ENCODE measurements around the gene AP1M1. TPM values are rescaled to one million over a fixed set of nuclear protein-coding genes. Genes with fewer than 3 reads are reported as not detected.

AP1M1 gene
- total and polyA plus RNA-seq, 9 donors, result 28.4 to 81.7 (median 51.6) TPM

DNA sequence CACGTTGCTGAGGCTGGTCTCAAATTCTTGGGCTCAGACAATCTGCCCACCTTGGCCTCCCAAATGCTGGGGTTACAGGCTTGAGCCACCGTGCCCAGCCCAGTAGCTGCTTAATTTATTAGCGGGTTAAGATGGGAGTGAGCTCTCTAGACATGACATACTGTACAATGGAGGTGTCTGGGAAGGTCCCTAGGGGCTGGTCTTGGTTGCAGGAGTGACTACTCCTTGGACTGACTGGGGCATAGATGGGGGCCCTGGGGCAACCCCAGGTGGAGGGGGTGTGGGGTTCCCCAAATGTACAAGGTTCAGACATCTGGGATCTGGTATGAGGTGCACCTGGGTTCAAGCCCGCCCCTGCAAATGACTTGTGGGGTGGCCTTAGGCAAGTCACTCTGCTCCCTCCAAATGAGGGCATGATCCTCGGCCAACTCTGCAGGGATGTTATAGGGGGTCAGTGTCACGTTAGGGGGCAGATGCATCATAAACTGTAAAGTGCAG, 37.2 kb upstream of the AP1M1 start:
- WGBS, 3 donors, result 65 to 68% (median 66%) methylated on average over 6 of the region's 6 CpGs
- Histone ChIP-seq H3K36me3 (no peaks in the 10 kb centered on the region), H3K27me3 (no peaks in the 10 kb centered on the region), H3K4me3 (no peak overlapping the region), H3K4me1 (ENCODE audit: insufficient read depth) (no peaks in the 10 kb centered on the region), H3K27ac (no peak overlapping the region), H3K9me3 (no peaks in the 10 kb centered on the region)
- intact Hi-C loops (cut with DNase I), result no loop called here
- no peak for DNase-seq
- no peak for TF ChIP-seq EP300 (IDR thresholded peaks at IDR 0.05)

DNA sequence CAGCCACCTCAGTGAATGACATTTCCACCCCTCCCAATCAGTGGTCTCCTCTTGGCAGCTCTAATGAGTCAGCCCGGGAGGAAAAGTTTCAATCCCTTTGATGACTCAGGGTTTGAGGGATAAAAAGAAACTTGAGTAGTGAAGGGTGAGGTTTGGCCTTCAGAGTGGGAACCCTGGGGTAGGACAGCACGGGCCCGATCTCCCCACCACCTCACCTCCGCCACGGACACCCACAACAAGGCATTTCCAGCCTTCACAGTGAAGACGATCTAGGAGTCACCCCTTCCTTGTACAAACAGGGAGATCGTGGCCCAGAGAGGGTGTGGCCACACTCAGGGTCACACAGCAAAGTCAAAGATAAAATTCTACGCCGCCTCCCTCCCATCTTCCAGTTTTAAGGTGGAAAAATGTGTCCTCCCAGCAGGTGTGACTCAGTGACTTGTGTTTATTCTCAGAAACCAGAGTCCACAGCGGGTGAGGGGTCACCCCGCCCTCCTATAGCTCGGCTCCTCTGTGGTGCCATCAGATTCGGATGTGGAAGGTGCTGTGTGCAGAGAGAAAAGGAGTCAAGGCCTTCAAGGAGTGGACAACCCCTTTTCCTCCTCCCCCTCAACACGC, 36.7 kb upstream of the AP1M1 start:
- Histone ChIP-seq H3K9me3 (no peaks in the 10 kb centered on the region), H3K4me3 (no peak overlapping the region), H3K4me1 (ENCODE audit: insufficient read depth) (no peaks in the 10 kb centered on the region), H3K36me3 (no peaks in the 10 kb centered on the region), H3K27me3 (no peaks in the 10 kb centered on the region), H3K27ac (no peak overlapping the region)
- intact Hi-C loops (cut with DNase I), result no loop called here
- 55 to 62% (median 61%) methylated on average over 14 of the region's 14 CpGs for WGBS, 3 donors
- TF ChIP-seq EP300 (IDR thresholded peaks at IDR 0.05) (no peak), POLR2A (IDR thresholded peaks at IDR 0.05) (no peak)
- TF ChIP-seq, protein P1, sequence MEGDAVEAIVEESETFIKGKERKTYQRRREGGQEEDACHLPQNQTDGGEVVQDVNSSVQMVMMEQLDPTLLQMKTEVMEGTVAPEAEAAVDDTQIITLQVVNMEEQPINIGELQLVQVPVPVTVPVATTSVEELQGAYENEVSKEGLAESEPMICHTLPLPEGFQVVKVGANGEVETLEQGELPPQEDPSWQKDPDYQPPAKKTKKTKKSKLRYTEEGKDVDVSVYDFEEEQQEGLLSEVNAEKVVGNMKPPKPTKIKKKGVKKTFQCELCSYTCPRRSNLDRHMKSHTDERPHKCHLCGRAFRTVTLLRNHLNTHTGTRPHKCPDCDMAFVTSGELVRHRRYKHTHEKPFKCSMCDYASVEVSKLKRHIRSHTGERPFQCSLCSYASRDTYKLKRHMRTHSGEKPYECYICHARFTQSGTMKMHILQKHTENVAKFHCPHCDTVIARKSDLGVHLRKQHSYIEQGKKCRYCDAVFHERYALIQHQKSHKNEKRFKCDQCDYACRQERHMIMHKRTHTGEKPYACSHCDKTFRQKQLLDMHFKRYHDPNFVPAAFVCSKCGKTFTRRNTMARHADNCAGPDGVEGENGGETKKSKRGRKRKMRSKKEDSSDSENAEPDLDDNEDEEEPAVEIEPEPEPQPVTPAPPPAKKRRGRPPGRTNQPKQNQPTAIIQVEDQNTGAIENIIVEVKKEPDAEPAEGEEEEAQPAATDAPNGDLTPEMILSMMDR (IDR thresholded peaks at IDR 0.05), result no peak
- no peak for DNase-seq

DNA sequence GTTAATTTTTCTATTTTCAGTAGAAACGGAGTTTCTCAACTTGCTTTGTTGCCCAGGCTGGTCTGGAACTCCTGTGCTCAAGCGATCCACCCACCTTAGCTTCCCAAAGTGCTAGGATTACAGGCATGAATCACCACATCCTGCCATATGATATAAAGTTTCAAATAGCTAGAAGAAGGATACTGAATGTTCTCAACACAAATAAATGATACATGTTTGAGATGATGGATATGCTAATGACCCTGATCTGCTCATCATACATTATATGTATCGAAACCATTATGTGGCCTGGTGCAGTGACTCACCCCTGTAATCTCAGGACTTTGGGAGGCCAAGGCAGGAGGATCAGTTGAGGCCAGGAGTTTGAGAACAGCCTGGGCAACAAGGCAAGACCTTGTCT, 35.9 kb upstream of the AP1M1 start:
- DNase-seq, result no peak
- intact Hi-C loops (cut with DNase I), result no loop called here
- Histone ChIP-seq H3K36me3 (no peaks in the 10 kb centered on the region), H3K9me3 (no peaks in the 10 kb centered on the region), H3K27me3 (no peaks in the 10 kb centered on the region), H3K4me1 (ENCODE audit: insufficient read depth) (no peaks in the 10 kb centered on the region), H3K4me3 (no peak overlapping the region), H3K27ac (no peak overlapping the region)
- WGBS, 3 donors, result 74 to 91% (median 78%) methylated on average over 3 of the region's 3 CpGs
- TF ChIP-seq EP300 (IDR thresholded peaks at IDR 0.05) (no peak), POLR2A (IDR thresholded peaks at IDR 0.05) (no peak)
- TF ChIP-seq, protein P1 (IDR thresholded peaks at IDR 0.05), result no peak

DNA sequence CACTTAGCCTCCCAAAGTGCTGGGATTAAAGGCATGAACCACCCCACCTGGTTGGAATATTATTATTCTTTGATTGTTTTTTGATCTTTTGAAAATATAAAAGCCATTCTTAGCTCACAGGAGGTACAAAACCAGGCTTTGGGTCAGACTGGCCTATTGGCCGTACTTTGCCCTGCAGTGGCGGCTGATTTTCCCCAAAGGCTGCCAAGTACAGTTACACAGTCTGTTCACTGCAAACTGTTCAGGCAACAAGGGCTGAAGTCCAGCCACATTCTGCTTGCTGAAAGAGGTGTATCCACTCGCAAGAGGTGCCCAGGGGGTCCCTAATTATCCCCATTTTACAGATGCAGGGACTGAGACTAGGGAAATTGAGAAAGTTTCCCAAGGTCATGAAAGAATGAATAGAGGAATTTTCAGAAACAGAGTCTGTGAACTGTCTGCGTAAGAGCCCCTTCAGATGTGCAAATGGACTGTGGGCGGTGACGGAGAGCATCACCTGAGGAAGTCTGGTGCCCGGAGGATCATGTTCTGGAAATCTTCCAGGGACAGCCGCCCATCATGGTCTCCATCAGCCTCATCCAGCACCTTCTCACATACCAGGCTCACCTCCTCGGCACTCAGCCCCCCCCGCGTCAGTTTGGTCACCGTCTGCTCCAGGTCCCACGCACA, 33.4 kb upstream of the AP1M1 start:
- Histone ChIP-seq H3K36me3 (no peaks in the 10 kb centered on the region), H3K9me3 (no peaks in the 10 kb centered on the region), H3K27ac (no peak overlapping the region), H3K27me3 (no peaks in the 10 kb centered on the region), H3K4me1 (ENCODE audit: insufficient read depth) (no peaks in the 10 kb centered on the region), H3K4me3 (no peak overlapping the region)
- TF ChIP-seq, protein P1 (IDR thresholded peaks at IDR 0.05), result no peak
- TF ChIP-seq EP300 (IDR thresholded peaks at IDR 0.05), result no peak
- TF ChIP-seq POLR2A (IDR thresholded peaks at IDR 0.05), result no peak
- DNase-seq, result no peak
- intact Hi-C loops (cut with DNase I), result no loop called here
- WGBS, 3 donors, result 78 to 85% (median 83%) methylated on average over 13 of the region's 13 CpGs

DNA sequence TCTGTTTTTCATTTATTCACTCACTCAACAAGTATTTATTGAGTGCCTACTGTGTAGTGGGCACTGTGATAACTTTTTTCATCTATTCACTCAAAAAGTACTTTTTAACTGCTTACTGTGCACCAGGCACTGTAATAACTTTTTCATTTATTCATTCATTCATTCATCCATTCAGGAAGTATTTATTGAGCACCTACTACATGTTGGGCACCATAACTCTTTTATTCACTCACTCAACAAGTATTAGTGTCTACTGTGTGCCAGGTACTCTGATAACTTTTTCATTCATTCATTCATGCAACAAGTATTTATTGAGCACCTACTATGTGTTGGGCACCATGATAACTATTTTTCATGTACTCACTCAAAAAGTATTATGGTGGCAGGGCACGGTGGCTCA, 31.3 kb upstream of the AP1M1 start:
- WGBS, 3 donors, result 86 to 100% (median 97%) methylated on average over 1 of the region's 1 CpG
- H3K4me1 ChIP-seq (ENCODE audit: insufficient read depth), result no peaks in the 10 kb centered on the region
- no peak for DNase-seq
- no peak overlapping the region for H3K27ac ChIP-seq
- TF ChIP-seq POLR2A (IDR thresholded peaks at IDR 0.05) (no peak), EP300 (IDR thresholded peaks at IDR 0.05) (no peak)
- TF ChIP-seq, protein P1 (IDR thresholded peaks at IDR 0.05), result no peak
- no peaks in the 10 kb centered on the region for H3K27me3 ChIP-seq
- H3K9me3 ChIP-seq, result no peaks in the 10 kb centered on the region
- H3K36me3 ChIP-seq, result no peaks in the 10 kb centered on the region
- intact Hi-C loops (cut with DNase I), result no loop called here
- H3K4me3 ChIP-seq, result no peak overlapping the region
